GM12891 (cell line): ENCODE measurements around the gene ADCY1.

Source experiments
- PAX5 ChIP-seq: IDR thresholded peaks from 2 replicates; pipeline ENCODE4 v1.6.1; 2011; ENCODE audit warnings: low read length, moderate library complexity, mild to moderate bottlenecking; ENCODE audit not compliant: insufficient read depth, severe bottlenecking
- POLR2A ChIP-seq: IDR thresholded peaks from 2 replicates; pipeline ENCODE4 v1.6.1; 2011; ENCODE audit warnings: low read depth, low read length, control low read depth
- POLR2AphosphoS5 ChIP-seq: IDR thresholded peaks from 2 replicates; pipeline ENCODE4 v1.6.1; 2011; ENCODE audit warnings: low read depth, low read length, control low read depth
- TAF1 ChIP-seq: IDR thresholded peaks from 2 replicates; pipeline ENCODE4 v1.6.1; 2011; ENCODE audit warnings: low read depth, low read length, control low read depth

DNA sequence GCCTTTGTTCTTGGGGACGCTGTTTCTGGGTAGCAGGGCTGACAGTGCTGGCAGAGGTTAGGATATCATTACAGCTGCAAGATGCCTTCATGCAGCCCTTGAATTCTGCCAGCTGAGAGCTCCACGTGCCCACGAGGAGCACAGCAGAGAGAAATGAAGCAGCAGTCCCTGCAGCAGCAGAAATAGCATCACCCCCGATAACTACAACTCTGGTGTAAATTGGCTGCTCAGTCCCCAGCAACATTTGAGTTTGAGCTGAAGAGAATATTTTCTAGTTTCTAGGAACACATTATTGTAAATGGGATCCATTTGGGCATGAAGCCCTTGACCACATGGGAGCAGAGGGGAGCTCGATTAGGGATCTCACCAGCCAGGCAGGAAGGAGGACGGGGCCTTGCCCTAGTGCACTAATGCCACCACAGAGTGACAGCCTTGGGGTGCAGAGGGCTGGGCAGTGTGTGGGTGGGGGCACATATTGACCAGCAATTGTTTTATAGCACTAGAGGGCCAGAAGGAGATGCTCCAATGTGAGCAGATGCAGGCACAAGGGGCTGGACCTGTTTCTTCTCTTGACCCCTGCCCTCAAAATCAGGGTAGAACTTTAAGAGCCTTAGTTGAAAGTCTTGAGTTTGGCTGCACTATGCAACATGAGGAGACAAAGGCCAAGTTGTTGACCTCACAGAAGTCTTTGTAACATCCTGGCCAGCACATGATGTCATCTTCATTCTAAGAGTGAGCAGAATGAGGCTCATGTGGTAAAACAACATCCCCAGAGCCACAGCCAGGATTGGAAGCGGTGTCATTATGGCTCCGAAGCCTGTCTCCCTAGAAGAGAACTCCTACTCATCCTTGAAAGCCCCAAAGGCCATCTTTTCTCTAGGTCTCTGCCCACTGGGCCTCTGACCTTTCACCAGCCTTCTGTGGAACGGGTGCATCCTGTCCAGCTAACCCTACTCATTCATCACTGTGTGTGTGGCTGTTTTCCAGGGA is 52.6 kb downstream of the ADCY1 start:
- TF ChIP-seq TAF1 (no peak), POLR2A (no peak), POLR2AphosphoS5 (no peak), PAX5 (no peak)
